ENCODE results near the gene NOM1. TPM values are rescaled to one million over a fixed set of nuclear protein-coding genes. Genes with fewer than 3 reads are reported as not detected.
A peak's percentile ranks its signal among the peaks of the same experiment; 100 is the strongest.
"Not testable (repeated sequence)": the region's sequence is repeated elsewhere in the genome, so short reads cannot be mapped to it uniquely, and the experiment has no call there.

NOM1 gene, protein sequence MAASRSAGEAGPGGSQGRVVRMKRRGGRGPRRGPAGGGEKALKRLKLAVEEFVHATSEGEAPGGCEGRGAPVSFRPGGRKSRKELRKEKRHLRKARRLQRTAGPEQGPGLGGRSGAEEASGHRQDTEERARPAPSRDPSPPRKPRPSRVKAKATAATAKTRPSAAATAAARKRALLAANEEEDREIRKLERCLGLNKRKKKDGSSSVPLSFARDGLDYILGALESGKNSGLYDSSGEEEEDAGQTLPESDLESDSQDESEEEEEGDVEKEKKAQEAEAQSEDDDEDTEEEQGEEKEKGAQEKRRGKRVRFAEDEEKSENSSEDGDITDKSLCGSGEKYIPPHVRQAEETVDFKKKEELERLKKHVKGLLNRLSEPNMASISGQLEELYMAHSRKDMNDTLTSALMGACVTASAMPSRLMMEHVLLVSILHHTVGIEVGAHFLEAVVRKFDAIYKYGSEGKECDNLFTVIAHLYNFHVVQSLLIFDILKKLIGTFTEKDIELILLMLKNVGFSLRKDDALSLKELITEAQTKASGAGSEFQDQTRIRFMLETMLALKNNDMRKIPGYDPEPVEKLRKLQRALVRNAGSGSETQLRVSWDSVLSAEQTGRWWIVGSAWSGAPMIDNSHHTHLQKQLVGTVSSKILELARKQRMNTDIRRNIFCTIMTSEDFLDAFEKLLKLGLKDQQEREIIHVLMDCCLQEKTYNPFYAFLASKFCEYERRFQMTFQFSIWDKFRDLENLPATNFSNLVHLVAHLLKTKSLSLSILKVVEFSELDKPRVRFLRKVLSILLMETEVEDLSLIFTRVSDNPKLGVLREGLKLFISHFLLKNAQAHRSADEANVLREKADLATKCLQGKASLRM
- 10.8 and 14.2 TPM in 2 replicates for total RNA-seq (2014; rRNA removed; shearing (Covaris generic))

DNA sequence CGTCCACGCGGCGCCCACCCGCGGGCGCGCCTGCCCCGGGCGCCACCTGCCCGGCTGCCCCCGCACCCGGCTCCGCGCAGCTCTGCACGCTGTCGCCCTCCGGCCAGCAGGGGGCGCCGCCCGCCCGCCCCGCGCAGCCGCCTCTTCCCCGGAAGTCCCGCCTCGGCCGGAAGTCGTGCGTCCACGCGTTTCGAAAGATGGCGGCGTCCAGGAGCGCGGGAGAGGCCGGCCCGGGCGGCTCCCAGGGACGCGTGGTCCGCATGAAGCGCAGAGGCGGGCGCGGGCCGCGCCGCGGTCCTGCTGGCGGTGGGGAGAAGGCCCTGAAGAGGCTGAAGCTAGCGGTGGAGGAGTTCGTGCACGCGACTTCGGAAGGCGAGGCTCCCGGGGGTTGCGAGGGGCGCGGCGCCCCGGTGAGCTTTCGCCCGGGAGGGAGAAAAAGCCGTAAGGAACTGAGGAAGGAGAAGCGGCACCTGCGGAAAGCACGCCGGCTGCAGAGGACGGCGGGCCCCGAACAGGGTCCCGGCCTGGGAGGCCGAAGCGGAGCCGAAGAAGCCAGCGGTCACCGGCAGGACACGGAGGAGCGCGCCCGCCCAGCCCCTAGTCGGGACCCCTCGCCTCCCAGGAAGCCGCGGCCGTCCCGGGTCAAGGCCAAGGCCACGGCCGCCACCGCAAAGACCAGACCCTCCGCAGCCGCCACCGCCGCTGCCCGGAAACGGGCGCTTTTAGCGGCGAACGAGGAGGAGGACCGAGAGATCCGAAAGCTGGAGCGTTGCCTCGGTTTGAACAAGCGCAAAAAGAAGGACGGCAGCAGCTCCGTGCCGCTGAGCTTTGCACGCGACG is at the start of gene NOM1:
Gene NOM1, plus strand, starts transcription at position 172 of the 840 bp plus-strand sequence. Its CDS starts 26 bp downstream, at position 198.
- in situ Hi-C loops (cut with HindIII; ENCODE audit: low sequenced_read_pairs), result no loop called here
- peak; percentile 80 for DNase-seq (ENCODE audit: low spot score)

DNA sequence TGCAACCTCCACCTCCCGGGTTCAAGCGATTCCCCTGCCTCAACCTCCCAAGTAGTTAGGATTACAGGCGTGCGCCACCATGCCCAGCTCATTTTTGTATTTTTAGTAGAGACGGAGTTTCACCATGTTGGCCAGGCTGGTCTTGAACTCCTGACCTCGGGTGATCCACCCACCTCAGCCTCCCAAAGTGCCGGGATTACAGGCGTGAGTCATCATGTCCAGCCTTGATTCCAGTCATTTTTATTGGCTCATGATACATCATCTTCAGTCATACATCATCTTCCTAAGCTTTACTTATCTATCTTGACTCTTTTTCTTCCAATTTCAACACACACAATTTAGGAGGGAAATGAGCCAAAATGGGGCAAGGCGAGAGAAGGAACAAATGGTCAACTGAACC is 49.4 kb upstream of the NOM1 start:
- DNase-seq (ENCODE audit: low spot score); in situ Hi-C loops (cut with HindIII; ENCODE audit: low sequenced_read_pairs): not testable (repeated sequence)

DNA sequence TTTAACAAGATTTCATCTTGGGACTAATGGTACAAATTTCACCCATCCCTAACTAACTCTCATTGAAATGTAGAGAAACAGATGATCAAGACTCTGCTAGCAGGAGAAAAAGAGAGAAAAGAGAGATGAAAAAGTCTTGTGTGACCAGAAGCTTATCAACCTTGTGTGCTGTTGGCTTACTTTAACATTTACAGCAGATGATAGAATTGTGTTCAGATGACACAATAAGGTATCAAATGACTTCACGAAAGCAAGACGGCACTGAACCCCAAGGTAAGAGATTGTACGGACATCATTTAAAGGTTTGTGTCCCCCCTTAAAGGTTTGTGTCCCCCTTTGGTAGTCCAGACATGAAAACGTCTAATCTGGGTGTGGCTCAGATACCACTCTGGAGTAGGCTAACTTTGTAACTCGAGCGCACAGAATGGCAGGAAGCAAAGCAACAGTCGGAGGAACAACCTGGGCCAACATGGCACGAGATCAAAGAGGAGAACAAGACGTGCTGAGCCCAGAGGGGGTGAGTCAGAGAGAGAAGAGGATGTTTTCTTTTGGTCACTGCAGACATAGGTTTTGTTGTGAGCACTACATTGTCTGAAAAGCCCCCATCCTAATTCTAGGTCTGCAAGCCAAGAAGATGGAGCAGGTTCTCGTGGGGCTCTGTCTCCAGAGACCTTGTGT is 46.1 kb upstream of the NOM1 start:
- DNase-seq (ENCODE audit: low spot score), result no peak
- in situ Hi-C loops (cut with HindIII; ENCODE audit: low sequenced_read_pairs), result no loop called here

DNA sequence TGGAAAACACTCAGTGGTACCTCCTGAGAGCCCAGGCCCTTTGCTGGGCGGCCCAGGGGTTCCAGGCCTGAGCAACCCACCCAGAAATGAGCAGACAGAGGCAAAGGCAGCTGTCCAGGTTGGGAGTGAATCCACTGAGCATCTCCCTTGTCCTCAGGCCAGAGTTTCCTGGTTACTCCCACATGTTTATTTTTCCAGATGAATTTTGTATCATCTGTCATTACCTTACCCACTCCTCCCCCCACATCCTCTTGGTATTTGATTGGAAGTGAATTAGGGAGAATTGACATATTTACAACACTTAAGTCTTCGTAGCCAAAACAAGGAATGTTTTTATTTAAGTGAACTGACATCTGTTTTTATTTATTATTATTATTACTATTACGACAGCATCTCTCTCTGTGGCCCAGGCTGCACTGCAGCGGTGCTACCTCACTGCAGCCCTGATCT is 43.3 kb upstream of the NOM1 start:
- no peak for DNase-seq (ENCODE audit: low spot score)
- in situ Hi-C loops (cut with HindIII; ENCODE audit: low sequenced_read_pairs), result no loop called here

DNA sequence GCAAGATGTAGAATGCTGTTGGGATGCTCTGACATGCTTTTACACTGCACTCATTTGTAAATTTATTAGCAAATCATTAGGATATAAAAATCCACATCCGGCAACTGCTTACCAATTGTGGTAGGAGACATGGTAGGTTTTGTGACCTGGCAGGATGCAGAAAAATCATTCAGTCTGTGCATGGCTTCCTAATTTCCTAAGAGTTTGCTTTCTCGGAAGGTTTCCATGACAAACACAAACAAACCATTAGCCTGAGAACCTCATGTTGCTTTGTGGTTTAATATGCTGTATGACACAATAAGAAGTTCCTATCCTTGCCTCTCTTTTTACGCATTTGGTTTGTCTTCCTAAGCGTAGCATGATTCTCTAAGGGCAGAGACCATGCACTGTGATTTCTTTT is 41.9 kb upstream of the NOM1 start:
- in situ Hi-C loops (cut with HindIII; ENCODE audit: low sequenced_read_pairs), result no loop called here
- DNase-seq (ENCODE audit: low spot score), result no peak

DNA sequence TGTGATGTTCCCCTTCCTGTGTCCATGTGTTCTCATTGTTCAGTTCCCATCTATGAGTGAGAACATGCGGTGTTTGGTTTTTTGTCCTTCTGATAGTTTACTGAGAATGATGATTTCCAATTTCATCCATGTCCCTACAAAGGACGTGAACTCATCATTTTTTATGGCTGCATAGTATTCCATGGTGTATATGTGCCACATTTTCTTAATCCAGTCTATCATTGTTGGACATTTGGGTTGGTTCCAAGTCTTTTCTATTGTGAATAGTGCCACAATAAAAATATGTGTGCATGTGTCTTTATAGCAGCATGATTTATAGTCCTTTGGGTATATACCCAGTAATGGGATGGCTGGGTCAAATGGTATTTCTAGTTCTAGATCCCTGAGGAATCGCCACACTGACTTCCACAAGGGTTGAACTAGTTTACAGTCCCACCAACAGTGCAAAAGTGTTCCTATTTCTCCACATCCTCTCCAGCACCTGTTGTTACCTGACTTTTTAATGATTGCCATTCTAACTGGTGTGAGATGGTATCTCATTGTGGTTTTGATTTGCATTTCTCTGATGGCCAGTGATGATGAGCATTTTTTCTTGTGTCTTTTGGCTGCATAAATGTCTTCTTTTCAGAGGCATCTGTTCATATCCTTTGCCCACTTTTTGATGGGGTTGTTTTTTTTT is 39.8 kb upstream of the NOM1 start:
- DNase-seq (ENCODE audit: low spot score); in situ Hi-C loops (cut with HindIII; ENCODE audit: low sequenced_read_pairs): not testable (repeated sequence)

DNA sequence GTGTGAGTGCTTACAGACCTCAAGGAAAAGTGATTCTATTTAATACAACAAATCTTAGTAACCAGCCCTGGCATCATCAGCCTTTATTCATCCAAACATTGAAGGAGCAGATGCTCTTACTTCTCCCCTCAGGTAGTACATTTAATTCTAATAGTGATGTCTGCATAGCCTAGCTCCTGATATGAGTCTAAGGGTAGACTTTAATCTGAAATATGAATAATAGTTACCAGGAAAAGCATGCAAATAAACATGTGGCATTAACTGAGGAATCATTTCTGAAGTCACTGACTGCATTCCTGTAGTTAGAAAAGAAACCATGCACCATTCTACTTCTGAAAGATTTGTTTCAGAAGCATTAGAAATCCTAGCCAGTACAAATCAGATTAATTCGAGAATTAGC is 30.9 kb upstream of the NOM1 start:
- in situ Hi-C loops (cut with HindIII; ENCODE audit: low sequenced_read_pairs), result no loop called here

DNA sequence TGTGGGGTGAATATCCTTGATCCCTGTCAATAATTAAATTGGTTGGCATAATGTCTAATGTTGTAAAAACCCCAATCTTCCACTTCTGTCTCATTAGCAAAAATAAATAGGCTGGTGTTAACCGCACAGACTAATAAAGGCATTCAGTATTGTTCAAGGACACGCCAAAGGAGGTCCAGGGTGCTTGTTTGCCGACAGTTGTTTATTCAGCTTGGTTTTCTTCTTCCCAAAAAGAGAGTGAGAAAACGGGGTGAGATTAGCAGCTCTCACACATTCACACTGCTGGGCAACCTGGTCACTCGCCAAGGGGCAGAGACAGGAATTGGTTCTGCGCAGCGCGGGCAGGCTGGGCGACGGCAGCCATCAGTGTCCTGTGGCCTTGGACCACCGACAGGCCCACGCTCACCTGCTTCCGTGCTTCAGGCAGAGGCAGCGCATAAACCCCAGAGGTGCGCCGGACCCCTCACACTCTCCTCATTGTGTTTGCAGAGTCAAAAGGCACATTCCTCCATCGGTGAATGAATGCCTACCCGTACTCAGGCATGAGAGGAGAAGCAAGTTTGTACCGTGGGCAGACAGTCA is 30.3 kb upstream of the NOM1 start:
- in situ Hi-C loops (cut with HindIII; ENCODE audit: low sequenced_read_pairs), result no loop called here
- no peak for DNase-seq (ENCODE audit: low spot score)

More for the DNA sequence above, 30.9 kb upstream of the NOM1 start:
- DNase-seq (ENCODE audit: low spot score), result no peak

DNA sequence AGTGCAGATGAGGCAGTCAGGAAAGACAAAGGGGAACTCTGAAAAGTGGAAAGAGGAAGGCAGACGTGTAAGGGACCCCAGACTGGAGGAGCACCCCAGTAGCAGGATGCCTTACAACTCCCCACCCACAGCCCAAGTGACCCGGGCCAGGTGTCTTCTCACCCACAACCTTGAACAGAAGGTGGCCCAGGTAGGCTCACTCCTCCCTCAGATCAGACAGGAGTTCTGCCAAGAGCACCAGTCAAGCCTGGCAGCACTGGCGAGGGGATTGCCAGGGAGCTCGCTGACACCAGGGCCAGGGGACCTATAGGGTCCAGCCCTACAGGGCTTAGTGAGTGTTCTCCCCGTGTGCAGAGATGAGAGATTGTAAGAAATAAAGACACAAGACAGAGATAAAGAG is 29.4 kb upstream of the NOM1 start:
- in situ Hi-C loops (cut with HindIII; ENCODE audit: low sequenced_read_pairs), result no loop called here
- no peak for DNase-seq (ENCODE audit: low spot score)

DNA sequence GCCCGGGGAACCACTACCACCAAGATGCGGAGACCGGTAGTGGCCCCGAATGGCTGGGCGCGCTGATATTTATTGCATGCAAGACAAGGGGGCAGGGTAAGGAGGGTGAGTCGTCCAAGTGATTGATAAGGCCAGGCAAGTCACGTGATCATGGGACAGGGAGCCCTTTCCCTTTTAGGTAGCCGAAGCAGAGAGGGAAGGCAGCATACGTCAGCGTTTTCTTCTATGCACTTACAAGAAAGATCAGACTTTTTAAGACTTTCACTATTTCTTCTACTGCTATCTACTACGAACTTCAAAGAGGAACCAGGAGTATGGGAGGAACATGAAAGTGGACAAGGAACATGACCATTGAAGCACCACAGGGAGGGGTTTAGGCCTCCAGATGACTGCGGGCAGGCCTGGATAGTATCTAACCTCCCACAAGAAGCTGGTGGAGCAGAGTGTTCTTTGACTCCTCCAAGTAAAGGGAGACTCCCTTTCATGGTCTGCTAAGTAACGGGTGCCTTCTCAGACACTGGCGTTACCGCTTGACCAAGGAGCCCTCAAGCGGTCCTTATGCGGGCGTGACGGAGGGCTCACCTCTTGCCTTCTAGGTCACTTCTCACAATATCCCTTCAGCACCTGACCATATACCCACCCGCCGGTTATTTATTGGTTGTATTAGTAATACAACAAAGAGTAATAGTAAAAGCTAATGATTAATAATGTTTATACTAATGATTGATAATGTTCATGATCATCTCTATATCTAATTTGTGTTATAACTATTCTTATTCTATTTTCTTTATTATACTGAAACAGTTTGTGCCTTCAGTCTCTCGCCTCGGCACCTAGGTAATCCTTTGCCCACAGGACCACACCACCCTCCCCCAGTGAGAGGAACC is 28.8 kb upstream of the NOM1 start:
- DNase-seq (ENCODE audit: low spot score); in situ Hi-C loops (cut with HindIII; ENCODE audit: low sequenced_read_pairs): not testable (repeated sequence)

DNA sequence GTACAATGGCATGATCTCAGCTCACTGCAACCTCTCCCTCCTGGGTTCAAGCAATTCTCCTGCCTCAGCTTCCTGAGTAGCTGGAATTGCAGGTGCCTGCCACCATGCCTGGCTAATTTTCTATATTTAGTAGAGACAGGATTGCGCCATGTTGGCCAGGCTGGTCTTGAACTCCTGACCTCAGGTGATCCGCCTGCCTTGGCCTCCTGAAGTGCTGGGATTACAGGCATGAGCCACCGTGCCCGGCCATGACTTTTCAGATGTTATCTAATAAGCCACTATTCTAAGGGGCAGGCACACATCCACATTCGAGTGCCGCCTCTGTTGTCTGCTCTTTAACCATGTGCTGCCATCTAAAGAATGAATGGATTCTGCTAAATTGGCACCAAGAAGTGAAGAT is 27.2 kb upstream of the NOM1 start:
- DNase-seq (ENCODE audit: low spot score); in situ Hi-C loops (cut with HindIII; ENCODE audit: low sequenced_read_pairs): not testable (repeated sequence)

DNA sequence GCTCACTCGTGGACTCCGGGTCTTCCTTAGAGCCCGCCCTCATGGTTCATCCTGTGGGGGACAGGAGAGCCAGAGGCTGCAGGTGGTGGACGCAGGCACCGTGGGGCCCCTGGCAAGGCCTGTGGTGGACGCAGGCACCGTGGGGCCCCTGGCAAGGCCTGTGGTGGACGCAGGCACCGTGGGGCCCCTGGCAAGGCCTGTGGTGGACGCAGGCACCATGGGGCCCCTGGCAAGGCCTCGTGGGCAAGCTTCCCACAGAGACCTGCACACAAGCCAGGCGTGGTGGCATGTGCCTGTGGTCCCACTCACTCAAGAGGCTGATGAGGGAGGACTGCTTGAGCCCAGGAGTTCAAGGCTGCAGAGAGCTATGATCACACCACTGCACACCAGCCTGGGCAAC is 23.7 kb upstream of the NOM1 start:
- in situ Hi-C loops (cut with HindIII; ENCODE audit: low sequenced_read_pairs); DNase-seq (ENCODE audit: low spot score): not testable (repeated sequence)

DNA sequence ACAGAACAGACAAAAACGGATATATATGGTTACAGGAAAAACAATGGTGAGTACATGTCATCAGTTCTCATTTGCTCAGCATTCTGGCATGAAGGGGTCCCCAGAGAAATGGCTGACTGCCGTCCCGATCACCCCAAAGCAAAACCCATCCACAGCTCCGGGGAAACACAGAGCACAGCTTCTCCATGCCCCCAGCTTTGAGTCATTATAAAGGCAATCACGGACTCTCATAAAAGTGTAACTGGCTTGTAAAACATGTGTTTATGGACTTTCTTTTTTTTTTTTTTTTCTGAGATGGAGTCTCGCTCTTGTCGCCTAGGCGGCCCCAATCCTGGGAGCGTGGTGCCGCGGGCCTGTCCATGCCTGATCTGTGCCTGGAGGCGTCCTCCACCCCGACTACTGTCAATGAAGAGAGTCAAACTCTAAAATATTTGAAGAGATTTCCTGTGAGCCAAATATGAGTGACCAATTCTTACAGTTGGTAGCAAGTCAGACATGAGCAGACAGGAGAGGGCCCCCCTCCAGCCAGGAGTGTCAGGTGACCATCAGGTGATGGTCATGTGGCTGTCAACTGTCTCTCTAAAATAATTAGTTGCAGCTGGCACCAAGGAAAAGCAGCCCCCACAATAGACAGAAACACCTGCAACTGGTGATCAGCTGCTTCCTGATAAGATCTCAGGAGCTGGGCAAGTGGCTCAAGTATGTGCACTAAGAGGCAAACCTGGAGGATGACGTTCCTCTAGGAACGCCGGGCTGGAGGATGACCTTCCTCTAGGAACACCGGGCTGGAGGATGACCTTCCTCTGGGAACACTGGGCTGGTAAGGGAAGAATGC is 21.7 kb upstream of the NOM1 start:
- in situ Hi-C loops (cut with HindIII; ENCODE audit: low sequenced_read_pairs), result no loop called here
- DNase-seq (ENCODE audit: low spot score), result no peak

DNA sequence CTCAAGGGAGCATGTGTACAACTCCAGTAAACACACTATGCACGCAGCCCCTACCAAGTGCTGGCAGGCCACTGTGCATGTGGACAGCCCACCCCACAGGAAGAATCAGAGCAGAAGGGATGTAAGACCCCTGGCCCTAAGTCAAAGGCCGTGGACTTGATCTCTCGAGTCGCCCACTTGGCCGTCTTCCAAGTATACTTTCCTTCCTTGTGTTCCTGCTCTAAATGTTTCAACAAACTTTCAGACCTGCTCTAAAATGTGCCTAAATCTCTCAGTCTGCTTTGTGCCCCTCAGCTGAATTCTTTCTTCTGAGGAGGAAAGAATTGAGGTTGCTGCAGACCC is 21.1 kb upstream of the NOM1 start:
- in situ Hi-C loops (cut with HindIII; ENCODE audit: low sequenced_read_pairs), result no loop called here
- no peak for DNase-seq (ENCODE audit: low spot score)

DNA sequence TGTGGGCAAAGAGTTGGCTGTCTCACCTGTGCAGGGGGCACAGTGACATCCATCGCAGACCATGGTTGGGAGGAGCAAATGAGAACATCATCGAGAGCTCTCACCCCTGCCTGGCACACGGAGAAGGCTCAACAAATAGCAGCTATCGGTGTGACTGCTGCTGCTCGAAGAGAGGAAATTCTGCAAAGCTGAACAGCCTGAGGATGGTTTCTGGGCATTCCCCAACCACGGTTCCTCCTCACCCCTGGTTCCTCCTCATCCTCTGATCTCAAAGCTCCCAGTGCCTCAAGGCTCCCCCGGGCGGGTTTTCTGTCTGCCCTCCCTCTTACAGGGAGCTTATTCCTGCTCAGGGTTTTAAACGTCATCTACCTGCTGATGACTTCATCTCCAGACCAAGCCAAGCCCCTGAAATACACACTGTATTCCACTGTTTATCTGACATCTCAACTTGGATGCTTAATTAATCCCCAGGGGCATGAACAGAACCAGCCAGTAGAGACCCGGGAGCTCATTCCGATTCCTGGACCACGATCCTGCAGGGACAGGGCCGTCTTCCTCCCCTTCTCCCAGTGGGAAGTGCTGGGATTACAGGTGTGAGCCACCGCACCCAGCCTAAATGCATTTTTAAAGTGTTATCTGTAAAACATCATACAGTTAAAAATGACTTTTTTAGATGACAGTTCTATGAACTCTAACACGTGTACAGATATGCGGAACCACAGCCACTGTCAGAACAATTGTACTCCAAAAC is 19.5 kb upstream of the NOM1 start:
- in situ Hi-C loops (cut with HindIII; ENCODE audit: low sequenced_read_pairs), result no loop called here
- no peak for DNase-seq (ENCODE audit: low spot score)

DNA sequence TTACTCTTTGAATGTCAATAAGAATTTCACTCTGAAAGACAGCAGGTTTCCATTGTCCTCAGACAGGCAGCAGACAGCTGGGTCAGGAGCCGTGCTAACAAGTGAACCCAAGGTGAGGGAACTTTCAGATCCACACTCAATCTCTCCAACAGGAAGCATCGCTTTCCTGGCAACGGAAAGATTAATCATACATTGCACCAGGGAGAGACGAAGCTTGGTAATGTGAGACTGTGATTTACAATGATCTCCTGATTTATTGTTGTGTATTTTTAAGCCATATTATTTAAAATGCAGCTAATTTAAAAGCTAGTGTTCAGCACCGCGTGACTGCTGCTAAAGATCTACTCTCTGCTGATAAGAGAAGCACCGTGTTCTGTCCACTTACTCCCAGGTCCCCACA is 17.5 kb upstream of the NOM1 start:
- no peak for DNase-seq (ENCODE audit: low spot score)
- in situ Hi-C loops (cut with HindIII; ENCODE audit: low sequenced_read_pairs), result no loop called here
